GM19351 (cell line): ENCODE data around the gene C3orf20.

ENCODE experiments used
- ATAC-seq: cut with Tn5 transposase; IDR thresholded peaks from one replicate; pipeline ENCODE4 v1.9.1; 2021; ENCODE audit warnings: mild to moderate bottlenecking, moderate library complexity; ENCODE audit not compliant: unreplicated experiment

C3orf20 gene

GRCh38 chr3:14772533-14773138, 97.7 kb downstream of the C3orf20 start:
- ATAC-seq = no peak

GRCh38 chr3:14773281-14773680, 98.3 kb downstream of the C3orf20 start:
- no peak for ATAC-seq

- no peak for ATAC-seq
Observed at GRCh38 chr3:14773691-14774128, 98.8 kb downstream of the C3orf20 start.

GRCh38 chr3:14774431-14774830, 99.5 kb downstream of the C3orf20 start:
- ATAC-seq = no peak

- ATAC-seq = no peak
Observed at GRCh38 chr3:14775011-14775410, 100.1 kb downstream of the C3orf20 start.

- ATAC-seq = no peak
Observed at GRCh38 chr3:14775563-14775962, 100.6 kb downstream of the C3orf20 start.

GRCh38 chr3:14779069-14779685, 104.2 kb downstream of the C3orf20 start:
- no peak for ATAC-seq

GRCh38 chr3:14780927-14781507, 106.1 kb downstream of the C3orf20 start:
- ATAC-seq = peak; percentile 90

- ATAC-seq = no peak
Observed at GRCh38 chr3:14783480-14784086, 108.6 kb downstream of the C3orf20 start.

- no peak for ATAC-seq
Observed at GRCh38 chr3:14784087-14784681, 109.2 kb downstream of the C3orf20 start.

- no peak for ATAC-seq
Observed at GRCh38 chr3:14785207-14786155, 110.5 kb downstream of the C3orf20 start.

GRCh38 chr3:14786369-14786768, 111.4 kb downstream of the C3orf20 start:
- ATAC-seq = no peak

- no peak for ATAC-seq
Observed at GRCh38 chr3:14787630-14788029, 112.7 kb downstream of the C3orf20 start.

GRCh38 chr3:14788644-14789043, 113.7 kb downstream of the C3orf20 start:
- ATAC-seq = no peak

- ATAC-seq = no peak
Observed at GRCh38 chr3:14789221-14789620, 114.3 kb downstream of the C3orf20 start.

- no peak for ATAC-seq
Observed at GRCh38 chr3:14789640-14790285, 114.8 kb downstream of the C3orf20 start.

GRCh38 chr3:14791343-14791945, 116.5 kb downstream of the C3orf20 start:
- no peak for ATAC-seq

GRCh38 chr3:14792691-14793121, 117.8 kb downstream of the C3orf20 start:
- no peak for ATAC-seq

GRCh38 chr3:14793126-14793857, 118.4 kb downstream of the C3orf20 start:
- no peak for ATAC-seq
